HG03097 (cell line): ENCODE data around the gene HOXD1.

Experiments used
- ATAC-seq: cut with Tn5 transposase; IDR thresholded peaks from one replicate; pipeline ENCODE4 v1.9.1; 2021; ENCODE audit not compliant: unreplicated experiment, low FRiP score

HOXD1 gene

GRCh38 chr2:176164611-176165369 lies 23.7 kb upstream of the HOXD1 start:
- no peak for ATAC-seq

DNA sequence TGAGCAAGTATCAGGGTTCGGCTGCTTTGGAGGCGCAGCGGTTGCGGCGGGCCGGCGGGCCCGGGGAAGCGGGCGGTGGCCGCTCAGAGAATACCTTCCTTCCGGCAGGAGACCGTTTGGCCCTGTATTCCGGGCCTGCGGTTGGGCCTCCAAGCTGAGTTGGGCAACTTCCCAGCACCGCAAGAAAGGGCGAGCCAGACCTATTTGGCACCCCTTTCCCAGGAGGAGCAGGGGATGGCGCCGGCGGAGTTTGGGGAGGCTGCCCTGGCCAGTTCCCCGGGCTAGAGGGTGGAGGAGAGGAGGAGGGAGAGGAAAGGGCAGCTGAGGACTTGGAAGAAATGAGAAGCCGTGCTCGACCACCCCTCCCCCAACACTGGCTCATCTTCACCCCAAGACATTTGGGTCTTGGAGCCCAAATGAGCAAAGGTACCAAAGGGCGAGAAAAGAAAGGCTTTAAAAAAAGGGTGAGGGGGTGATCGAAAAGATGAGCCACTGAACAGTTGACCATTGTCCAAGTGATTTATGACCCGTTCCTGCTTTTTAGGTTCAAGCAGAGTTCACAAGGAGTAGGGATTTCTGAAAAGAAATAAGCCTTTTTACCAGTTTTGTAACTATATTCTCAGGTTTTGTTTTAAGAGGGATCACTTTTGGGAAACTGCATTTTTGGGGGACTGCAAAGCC lies 23.0 kb upstream of the HOXD1 start:
- ATAC-seq, result no peak

GRCh38 chr2:176166272-176166671 lies 22.2 kb upstream of the HOXD1 start:
- ATAC-seq, result no peak

- no peak for ATAC-seq
These were observed 21.1 kb upstream of the HOXD1 start for GRCh38 chr2:176167398-176167797.

DNA sequence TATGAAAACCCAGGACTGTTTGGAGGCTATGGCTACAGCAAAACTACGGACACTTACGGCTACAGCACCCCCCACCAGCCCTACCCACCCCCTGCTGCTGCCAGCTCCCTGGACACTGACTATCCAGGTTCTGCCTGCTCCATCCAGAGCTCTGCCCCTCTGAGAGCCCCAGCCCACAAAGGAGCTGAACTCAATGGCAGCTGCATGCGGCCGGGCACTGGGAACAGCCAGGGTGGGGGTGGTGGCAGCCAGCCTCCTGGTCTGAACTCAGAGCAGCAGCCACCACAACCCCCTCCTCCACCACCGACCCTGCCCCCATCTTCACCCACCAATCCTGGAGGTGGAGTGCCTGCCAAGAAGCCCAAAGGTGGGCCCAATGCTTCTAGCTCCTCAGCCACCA lies 19.3 kb upstream of the HOXD1 start:
- no peak for ATAC-seq

DNA sequence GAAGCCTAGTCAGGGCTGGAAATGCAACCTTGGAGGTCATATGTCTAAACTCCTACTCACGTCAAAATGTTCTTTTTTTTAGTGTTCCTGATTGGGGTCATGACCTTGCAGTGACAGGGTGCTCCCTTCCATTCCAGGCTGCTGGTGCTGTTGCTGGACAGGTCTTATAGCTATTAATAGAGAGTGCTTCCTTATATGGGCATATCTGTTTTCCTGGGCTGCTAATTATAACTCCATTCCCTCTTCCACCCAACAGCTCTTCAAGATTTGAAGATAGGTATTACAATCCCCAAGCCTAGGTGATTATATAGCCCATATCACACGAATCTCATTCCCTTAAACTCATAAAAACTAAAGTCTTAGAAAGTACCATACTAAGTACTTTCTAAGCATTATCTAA lies 18.8 kb upstream of the HOXD1 start:
- no peak for ATAC-seq

DNA sequence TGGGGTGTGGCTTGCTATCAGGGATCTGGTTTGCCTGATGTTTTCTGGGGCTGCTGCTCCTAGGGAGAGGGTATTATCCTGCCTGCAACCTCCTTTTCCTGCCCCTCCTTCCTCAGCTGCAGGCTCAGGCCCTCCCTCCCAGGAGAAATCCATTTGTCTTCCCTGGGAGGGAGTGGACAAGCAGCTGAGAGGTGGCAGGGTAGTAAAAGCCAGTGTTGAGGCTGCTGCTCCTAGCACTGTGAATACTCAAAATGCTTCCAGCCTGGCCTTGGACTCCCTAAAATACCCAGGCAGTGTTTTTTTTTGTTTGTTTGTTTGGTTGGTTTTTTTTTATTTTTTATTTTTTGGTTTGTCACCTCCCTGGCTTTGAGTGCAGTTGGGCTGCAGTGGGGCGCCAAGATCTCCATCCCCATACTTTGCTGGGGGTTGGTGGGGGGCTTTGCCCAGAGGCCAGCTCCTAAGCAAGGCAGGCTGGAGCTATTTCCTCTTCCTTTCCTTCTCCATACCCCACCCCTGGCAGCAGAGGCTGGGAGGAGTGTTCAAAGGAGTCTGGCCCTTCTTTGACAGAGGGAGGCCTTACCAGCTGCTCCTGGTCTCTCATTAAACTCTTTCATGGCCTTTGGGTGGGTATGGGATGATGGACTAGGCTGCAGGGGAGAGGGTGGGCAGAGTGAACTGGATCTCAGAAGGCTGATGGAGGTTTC lies 17.7 kb upstream of the HOXD1 start:
- no peak for ATAC-seq

DNA sequence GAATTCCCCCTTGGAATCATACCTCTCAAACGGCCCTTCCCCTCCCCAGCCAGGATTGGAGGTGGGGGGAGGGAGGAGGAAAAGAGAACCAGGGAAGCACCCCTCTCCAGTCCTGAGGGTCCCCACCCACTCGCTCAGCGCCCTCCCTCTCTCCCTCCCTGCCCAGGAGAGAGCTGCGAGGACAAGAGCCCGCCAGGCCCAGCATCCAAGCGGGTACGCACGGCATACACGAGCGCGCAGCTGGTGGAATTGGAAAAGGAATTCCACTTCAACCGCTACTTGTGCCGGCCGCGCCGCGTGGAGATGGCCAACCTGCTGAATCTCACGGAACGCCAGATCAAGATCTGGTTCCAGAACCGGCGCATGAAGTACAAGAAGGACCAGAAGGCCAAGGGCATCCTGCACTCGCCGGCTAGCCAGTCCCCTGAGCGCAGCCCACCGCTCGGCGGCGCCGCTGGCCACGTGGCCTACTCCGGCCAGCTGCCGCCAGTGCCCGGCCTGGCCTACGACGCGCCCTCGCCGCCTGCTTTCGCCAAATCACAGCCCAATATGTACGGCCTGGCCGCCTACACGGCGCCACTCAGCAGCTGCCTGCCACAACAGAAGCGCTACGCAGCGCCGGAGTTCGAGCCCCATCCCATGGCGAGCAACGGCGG lies 17.0 kb upstream of the HOXD1 start:
- ATAC-seq, result no peak

DNA sequence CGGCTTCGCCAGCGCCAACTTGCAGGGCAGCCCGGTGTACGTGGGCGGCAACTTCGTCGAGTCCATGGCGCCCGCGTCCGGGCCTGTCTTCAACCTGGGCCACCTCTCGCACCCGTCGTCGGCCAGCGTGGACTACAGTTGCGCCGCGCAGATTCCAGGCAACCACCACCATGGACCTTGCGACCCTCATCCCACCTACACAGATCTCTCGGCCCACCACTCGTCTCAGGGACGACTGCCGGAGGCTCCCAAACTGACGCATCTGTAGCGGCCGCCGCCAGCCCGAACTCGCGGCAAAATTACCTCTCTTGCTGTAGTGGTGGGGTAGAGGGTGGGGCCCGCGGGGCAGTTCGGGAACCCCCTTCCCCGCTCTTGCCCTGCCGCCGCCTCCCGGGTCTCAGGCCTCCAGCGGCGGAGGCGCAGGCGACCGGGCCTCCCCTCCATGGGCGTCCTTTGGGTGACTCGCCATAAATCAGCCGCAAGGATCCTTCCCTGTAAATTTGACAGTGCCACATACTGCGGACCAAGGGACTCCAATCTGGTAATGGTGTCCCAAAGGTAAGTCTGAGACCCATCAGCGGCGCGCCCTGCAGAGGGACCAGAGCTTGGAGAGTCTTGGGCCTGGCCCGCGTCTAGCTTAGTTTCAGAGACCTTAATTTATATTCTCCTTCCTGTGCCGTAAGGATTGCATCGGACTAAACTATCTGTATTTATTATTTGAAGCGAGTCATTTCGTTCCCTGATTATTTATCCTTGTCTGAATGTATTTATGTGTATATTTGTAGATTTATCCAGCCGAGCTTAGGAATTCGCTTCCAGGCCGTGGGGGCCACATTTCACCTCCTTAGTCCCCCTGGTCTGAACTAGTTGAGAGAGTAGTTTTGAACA lies 16.2 kb upstream of the HOXD1 start:
- no peak for ATAC-seq

- ATAC-seq, result no peak
These were observed 15.4 kb upstream of the HOXD1 start for GRCh38 chr2:176172895-176173566.

DNA sequence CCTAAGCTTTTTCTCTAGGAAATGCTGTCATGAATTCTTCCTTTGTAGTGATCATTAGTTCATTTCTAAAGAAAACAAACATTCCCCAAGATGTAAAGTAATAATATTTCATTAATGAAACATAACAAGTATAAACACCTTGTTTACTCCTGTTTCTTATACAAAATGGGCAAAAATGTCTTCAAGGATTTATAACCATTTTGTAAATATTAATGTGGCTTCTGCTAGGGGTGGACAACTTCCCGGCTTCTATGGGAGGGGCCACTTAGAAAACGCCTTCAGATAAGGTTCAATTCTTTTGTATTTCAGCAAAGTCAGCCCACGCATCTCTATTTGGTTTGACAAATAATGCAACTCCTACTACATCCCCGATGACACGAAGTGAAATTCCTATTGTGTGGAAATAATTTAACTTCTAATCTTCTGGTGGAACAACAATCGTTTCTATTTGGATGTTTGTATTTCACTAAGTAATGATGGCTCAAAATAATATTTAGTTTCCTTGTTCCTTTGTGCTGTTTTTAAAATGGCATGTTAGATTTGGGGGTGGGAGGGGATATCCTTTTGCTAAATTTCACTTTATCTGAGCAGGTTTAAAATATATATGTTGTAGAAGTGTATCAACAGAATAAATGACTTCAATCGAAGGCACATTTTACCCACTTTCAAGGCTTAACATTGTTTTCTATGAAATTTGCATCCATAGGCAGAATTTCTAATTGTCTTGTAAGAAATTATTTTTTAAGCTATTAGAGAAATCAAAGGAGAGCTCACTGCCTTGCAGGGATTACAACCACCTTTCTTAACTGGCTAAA lies 14.7 kb upstream of the HOXD1 start:
- no peak for ATAC-seq

- ATAC-seq, result no peak
These were observed 14.1 kb upstream of the HOXD1 start for GRCh38 chr2:176174382-176174823.

DNA sequence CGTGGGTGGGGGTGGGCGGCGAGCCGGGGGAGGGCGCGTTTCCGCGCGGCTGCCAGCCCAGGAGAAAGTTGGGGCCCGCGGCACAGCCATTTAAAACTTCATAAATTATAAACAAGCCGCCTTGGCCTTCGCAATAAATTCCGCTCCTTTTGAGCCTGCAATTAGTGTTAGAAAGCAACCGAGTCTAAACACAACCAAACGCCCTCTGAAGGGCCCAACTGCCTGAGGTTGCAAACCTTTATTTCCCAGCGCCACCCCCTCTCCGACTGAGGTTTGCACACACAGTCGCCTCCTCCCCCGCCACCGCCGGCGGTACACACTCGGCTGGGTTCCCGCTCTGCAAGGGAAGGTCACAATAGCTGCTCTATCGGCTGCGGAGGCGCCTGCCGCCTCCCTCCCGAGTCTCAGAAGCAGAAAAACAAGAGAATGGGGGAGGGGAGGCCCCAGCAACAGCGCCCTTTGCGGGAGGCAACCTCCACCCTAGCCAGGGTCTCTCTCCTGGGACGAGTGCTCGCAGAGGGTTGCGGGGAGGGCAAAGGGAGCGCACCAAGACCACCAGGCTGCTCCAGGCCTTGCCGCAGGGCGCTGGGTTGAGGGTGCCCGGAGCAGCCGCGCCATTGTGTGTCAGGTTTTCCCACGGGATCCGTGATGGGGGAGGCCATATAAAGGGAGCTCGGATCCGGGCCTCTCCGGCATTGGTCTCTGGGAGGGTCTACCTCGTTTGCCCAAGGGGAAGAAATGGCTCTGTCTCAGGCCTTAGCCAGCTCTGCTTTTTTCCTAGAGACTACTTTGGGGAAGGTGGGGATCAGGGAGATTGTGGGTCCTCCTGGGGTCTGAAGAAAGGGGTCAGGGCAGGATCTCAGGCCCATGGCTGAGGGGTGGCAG lies 13.4 kb upstream of the HOXD1 start:
- ATAC-seq, result no peak

GRCh38 chr2:176175709-176176607 lies 12.5 kb upstream of the HOXD1 start:
- ATAC-seq, result no peak

DNA sequence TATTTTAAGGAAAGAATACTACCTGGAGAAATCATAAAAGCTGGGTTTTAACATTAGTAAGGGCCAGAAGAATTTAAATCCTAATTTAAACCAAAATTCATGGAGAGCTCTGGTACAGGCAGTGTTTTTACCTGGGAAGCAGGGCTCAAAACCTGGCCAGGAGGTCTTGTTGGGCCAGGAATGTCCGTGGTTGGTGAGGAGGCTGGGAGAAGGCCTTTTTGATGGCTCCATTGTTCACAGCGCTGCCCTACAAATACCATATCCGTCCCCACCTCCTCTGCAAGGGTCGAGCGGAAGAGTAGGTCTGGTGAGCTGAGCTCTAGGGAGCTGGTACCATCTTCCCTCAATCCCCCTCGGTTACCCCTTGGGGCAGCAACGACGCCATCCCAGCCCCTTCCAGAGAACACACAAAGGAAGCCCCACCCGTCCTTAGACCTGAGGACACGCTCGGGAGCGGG lies 10.9 kb upstream of the HOXD1 start:
- no peak for ATAC-seq

- no peak for ATAC-seq
These were observed 10.3 kb upstream of the HOXD1 start for GRCh38 chr2:176178038-176178756.
